HepG2 (cell line): ENCODE results near the gene FBXO44. TPM values are rescaled to one million over a fixed set of nuclear protein-coding genes. Genes with fewer than 3 reads are reported as not detected.

Experiments used
- ATAC-seq: fragments of 200-7000 bp; cut with Tn5 transposase; 3 replicates; pipeline ENCODE4 v1.9.1; 2020; ENCODE audit warnings: mild to moderate bottlenecking, moderate library complexity
- BruUV-seq: library from RNA; stranded (reverse); fragments of 400-500 nt; replicated peaks from 2 replicates; lab custom pipeline; 2021; lab: Mats Ljungman, UMichigan
- CTCF ChIA-PET: fragments of 300-600 bp; formaldehyde crosslinking; extraction: SDS; loops from one replicate; lab custom pipeline; 2021; ENCODE audit warnings: low total read pairs, inconsistent platforms, low intra/inter-chr PET ratio; lab: Yijun Ruan, JAX
- POLR2A ChIA-PET: fragments of 350-600 bp; sonication (Branson Sonifier 250); formaldehyde crosslinking; loops from one replicate; lab custom pipeline; 2020; ENCODE audit warnings: antibody characterized with exemption, inconsistent platforms; lab: Yijun Ruan, JAX
- DNase-seq: peaks from one replicate; pipeline ENCODE4 v3.0.0-alpha.2; 2015; ENCODE audit warnings: low spot score
- FAIRE-seq: peaks from 3 replicates; lab custom pipeline; 2011; peaks lifted over from hg19 to GRCh38; lab: Jason Lieb, UNC
- H2AFZ ChIP-seq: one replicate; pipeline ENCODE4 v1.6.1; 2011; ENCODE audit warnings: low read length, inconsistent platforms
- H3K27ac ChIP-seq: fragments of 300-600 bp; 3 replicates; pipeline ENCODE4 v1.8.0; 2011; ENCODE audit warnings: mixed run types, mild to moderate bottlenecking, mixed read lengths, low read length, inconsistent platforms; ENCODE audit not compliant: insufficient read depth; ENCODE audit errors: extremely low read length
- H3K27me3 ChIP-seq, 2 experiments: fragments of 200-600 bp in 1 of 2; 2 replicates in 1 of 2; 3 replicates in 1 of 2; pipeline versions ENCODE4 v1.6.0 to v1.8.0; 2011; ENCODE audit warnings: low read length in 2 of 2, mild to moderate bottlenecking in 2 of 2, moderate library complexity in 2 of 2, inconsistent platforms in 1 of 2; ENCODE audit not compliant: insufficient read depth in 2 of 2, control insufficient read depth in 1 of 2
- H3K36me3 ChIP-seq, 2 experiments: fragments of 200-600 bp in 1 of 2; replicated peaks in 1 of 2; 2 replicates in 1 of 2; 3 replicates in 1 of 2; pipeline versions ENCODE4 v1.5.1 to v1.8.0; 2011; ENCODE audit warnings: low read length in 2 of 2, inconsistent platforms in 1 of 2; ENCODE audit not compliant: insufficient read depth in 2 of 2, control insufficient read depth in 1 of 2
- H3K4me1 ChIP-seq: 2 replicates; pipeline ENCODE4 v1.5.1; 2012; ENCODE audit warnings: low read length, inconsistent platforms; ENCODE audit not compliant: insufficient read depth
- H3K4me2 ChIP-seq: 2 replicates; pipeline ENCODE4 v1.6.0; 2011; ENCODE audit warnings: low read depth, low read length, inconsistent platforms
- H3K4me3 ChIP-seq, 3 experiments: fragments of 200-600 bp in 1 of 3; sonication (generic), shearing (Covaris generic) in 1 of 3; replicated peaks in 1 of 3; 2 replicates each; pipeline ENCODE4 v1.5.1; 2011 to 2016; ENCODE audit warnings: low read length in 3 of 3, inconsistent platforms in 2 of 3, low read depth in 2 of 3, mild to moderate bottlenecking in 2 of 3, control low read depth in 1 of 3, mixed read lengths in 1 of 3; ENCODE audit not compliant: insufficient read depth in 1 of 3
- H3K79me2 ChIP-seq: one replicate; pipeline ENCODE4 v1.6.1; 2011; ENCODE audit warnings: low read length, inconsistent platforms; ENCODE audit not compliant: insufficient read depth
- H3K9ac ChIP-seq: 2 replicates; pipeline ENCODE4 v1.6.0; 2011; ENCODE audit warnings: mild to moderate bottlenecking, low read depth, low read length, inconsistent platforms; ENCODE audit not compliant: insufficient read depth
- H3K9me3 ChIP-seq: 2 replicates; pipeline ENCODE4 v1.5.1; 2012; ENCODE audit warnings: mild to moderate bottlenecking, low read length
- H4K20me1 ChIP-seq: 2 replicates; pipeline ENCODE4 v1.6.0; 2011; ENCODE audit warnings: inconsistent platforms, mild to moderate bottlenecking, low read length, moderate library complexity; ENCODE audit not compliant: insufficient read depth
- EZH2 ChIP-seq: conservative IDR thresholded peaks from 2 replicates; pipeline ENCODE4 v1.6.1; 2012; ENCODE audit warnings: mild to moderate bottlenecking, low read depth, low read length, moderate library complexity
- IKZF4 ChIP-seq: sonication (generic); formaldehyde crosslinking; IDR thresholded peaks from 2 replicates; pipeline ENCODE4 v1.5.1; 2020; ENCODE audit warnings: borderline replicate concordance, mild to moderate bottlenecking, low read depth, missing genetic modification reagents; ENCODE audit errors: not compliant biosample characterization
- KAT7 ChIP-seq: IDR thresholded peaks from 2 replicates; pipeline ENCODE4 v1.6.1; 2018; ENCODE audit warnings: borderline replicate concordance, missing compliant biosample characterization
- KLF12 ChIP-seq: sonication (generic); formaldehyde crosslinking; IDR thresholded peaks from 2 replicates; pipeline ENCODE4 v1.4.0; 2020; ENCODE audit warnings: missing genetic modification reagents, borderline replicate concordance
- SALL1 ChIP-seq: sonication (generic); formaldehyde crosslinking; IDR thresholded peaks from 2 replicates; pipeline ENCODE4 v1.8.0; 2022; ENCODE audit warnings: mild to moderate bottlenecking, missing genetic modification reagents
- SALL2 ChIP-seq: sonication (generic); formaldehyde crosslinking; IDR thresholded peaks from 2 replicates; pipeline ENCODE4 v1.8.1; 2023; ENCODE audit warnings: mild to moderate bottlenecking, missing genetic modification reagents, inconsistent platforms
- ZNF564 ChIP-seq: sonication (generic); formaldehyde crosslinking; IDR thresholded peaks from 2 replicates; pipeline ENCODE4 v1.8.1; 2023; ENCODE audit warnings: mild to moderate bottlenecking, missing genetic modification reagents
- WGBS: methylation state at CpG from one replicate; pipeline ENCODE4 v1.1.6; 2017; ENCODE audit warnings: low lambda C conversion rate; 5-methylcytosine and 5-hydroxymethylcytosine counted together
- in situ Hi-C: cut with HindIII; loops from 2 replicates; pipeline ENCODE4 v1.10.0; 2017; ENCODE audit warnings: low pct_unique_long_range_greater_than_20kb; ENCODE audit not compliant: extremely low pct_ligation_motif_present
- intact Hi-C: fragments of 100-400 bp; cut with micrococcal nuclease; formaldehyde crosslinking; loops from one replicate; pipeline ENCODE4 v1.10.0; 2022; ENCODE audit not compliant: unreplicated experiment
- polyA plus RNA-seq, 8 experiments: library from polyadenylated mRNA; depleted of rRNA in 3 of 8; stranded (reverse) in 7 of 8; unstranded in 1 of 8; fragments of >200 nt; fragmentation: Illumina TruSeq in 4 of 8; extraction: Trizol in 4 of 8; gene quantifications; 2 replicates each; pipeline versions ENCODE4 v1.2.1 to v1.2.3, GENCODE V29; 2011 to 2016; ENCODE audit warnings: low read depth in 4 of 8, missing spikeins in 1 of 8, mixed read lengths in 1 of 8; ENCODE audit not compliant: insufficient read depth in 1 of 8
- total RNA-seq, 5 experiments: library from RNA; depleted of rRNA; stranded (reverse); fragments of >200 nt; fragmentation: Illumina TruSeq; extraction: Trizol; gene quantifications; 2 replicates each; pipeline ENCODE4 v1.2.3, GENCODE V29; 2016; ENCODE audit warnings: low read depth in 1 of 5
- TF ChIP-seq, protein P1 (sequence below): sonication (generic); formaldehyde crosslinking; IDR thresholded peaks from 2 replicates; pipeline ENCODE4 v1.8.1; 2022; ENCODE audit warnings: mild to moderate bottlenecking, missing genetic modification reagents

The FBXO44 gene
- total and polyA plus RNA-seq, 2 of the 13 experiments (the other 11 are each of a cell fraction or from before 2014, with no cell fraction given): 22.4 to 27.9 TPM

DNA sequence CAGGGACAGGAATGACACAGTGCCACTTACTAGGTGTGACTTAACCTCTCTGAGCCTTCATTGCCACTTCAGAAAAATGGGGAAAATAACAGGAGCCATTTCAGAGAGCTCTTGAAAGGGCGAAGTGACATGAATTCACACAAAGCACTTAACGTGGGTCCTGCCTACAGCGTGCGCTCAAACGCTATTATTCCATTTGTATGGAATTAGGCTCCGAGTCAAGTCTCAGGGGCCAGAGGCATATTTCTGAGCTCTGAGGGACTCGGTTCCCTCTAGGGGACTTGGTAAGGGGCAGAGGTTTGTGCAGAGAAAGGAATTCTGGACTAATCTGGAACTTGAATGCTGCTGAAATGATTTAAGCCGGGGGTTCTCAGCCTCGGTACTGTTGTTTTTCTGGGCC, 50.9 kb downstream of the FBXO44 start:
- H3K9ac ChIP-seq: no peak overlapping the region

DNA sequence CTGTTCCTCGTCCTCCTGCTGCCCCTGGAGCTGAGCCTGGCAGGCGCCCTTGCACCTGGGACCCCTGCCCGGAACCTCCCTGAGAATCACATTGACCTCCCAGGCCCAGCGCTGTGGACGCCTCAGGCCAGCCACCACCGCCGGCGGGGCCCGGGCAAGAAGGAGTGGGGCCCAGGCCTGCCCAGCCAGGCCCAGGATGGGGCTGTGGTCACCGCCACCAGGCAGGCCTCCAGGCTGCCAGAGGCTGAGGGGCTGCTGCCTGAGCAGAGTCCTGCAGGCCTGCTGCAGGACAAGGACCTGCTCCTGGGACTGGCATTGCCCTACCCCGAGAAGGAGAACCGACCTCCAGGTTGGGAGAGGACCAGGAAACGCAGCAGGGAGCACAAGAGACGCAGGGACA, 51.6 kb downstream of the FBXO44 start:
- no TSS peak for BruUV-seq
- TF ChIP-seq, protein P1, sequence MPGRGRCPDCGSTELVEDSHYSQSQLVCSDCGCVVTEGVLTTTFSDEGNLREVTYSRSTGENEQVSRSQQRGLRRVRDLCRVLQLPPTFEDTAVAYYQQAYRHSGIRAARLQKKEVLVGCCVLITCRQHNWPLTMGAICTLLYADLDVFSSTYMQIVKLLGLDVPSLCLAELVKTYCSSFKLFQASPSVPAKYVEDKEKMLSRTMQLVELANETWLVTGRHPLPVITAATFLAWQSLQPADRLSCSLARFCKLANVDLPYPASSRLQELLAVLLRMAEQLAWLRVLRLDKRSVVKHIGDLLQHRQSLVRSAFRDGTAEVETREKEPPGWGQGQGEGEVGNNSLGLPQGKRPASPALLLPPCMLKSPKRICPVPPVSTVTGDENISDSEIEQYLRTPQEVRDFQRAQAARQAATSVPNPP (CRISPR knock-in tag): no peak
- TF ChIP-seq KAT7 (CRISPR knock-in tag) (no peak), ZNF564 (no peak), IKZF4 (CRISPR knock-in tag) (no peak), SALL1 (CRISPR knock-in tag) (no peak), SALL2 (no peak), KLF12 (no peak)

More for the DNA sequence above, 50.9 kb downstream of the FBXO44 start:
- DNase-seq: no peak
- Histone ChIP-seq H3K4me3 (no peak overlapping the region), H3K79me2 (no peaks in the 10 kb centered on the region), H3K36me3 (no peaks in the 10 kb centered on the region), H3K27me3 (peaks cover 18 to 63% of the 10 kb centered on the region in 2 experiments), H3K4me1 (peaks cover 13% of the 10 kb centered on the region), H2AFZ (no peak overlapping the region), H3K9me3 (no peaks in the 10 kb centered on the region), H3K27ac (no peak overlapping the region), H4K20me1 (no peaks in the 10 kb centered on the region), H3K4me2 (no peak overlapping the region)
- no peak for FAIRE-seq
- no TSS peak for BruUV-seq
- in situ Hi-C loops: no loop called here
- ATAC-seq: no peak
- 0 out of 2 replicates have a peak, but pooled peaks have one; percentile 3 for TF ChIP-seq EZH2
- TF ChIP-seq SALL1 (CRISPR knock-in tag): no peak
- intact Hi-C loops: no loop called here
- ChIA-PET CTCF (no interaction called here), POLR2A (no interaction called here)
- WGBS: 27% methylated on average over 7 of the region's 9 CpGs

More for the DNA sequence above, 51.6 kb downstream of the FBXO44 start:
- peaks cover 13% of the 10 kb centered on the region for H3K4me1 ChIP-seq
- H3K9me3 ChIP-seq: no peaks in the 10 kb centered on the region
- in situ Hi-C loops: no loop called here
- no peaks in the 10 kb centered on the region for H3K79me2 ChIP-seq
- no peak overlapping the region for H3K27ac ChIP-seq
- ChIA-PET CTCF (no interaction called here), POLR2A (no interaction called here)
- H2AFZ ChIP-seq: no peak overlapping the region
- no peaks in the 10 kb centered on the region for H4K20me1 ChIP-seq
- no peak for FAIRE-seq
- no peak overlapping the region for H3K4me2 ChIP-seq
- intact Hi-C loops: no loop called here
- H3K27me3 ChIP-seq: peaks cover 17 to 57% of the 10 kb centered on the region in 2 experiments
- H3K36me3 ChIP-seq: no peaks in the 10 kb centered on the region
- ATAC-seq: no peak
- H3K4me3 ChIP-seq: no peak overlapping the region
- H3K9ac ChIP-seq: no peak overlapping the region
- DNase-seq: no peak
- 36% methylated on average over 4 of the region's 14 CpGs for WGBS
